Colonic mucosa (tissue), 4 donors: ENCODE data around the gene RPL6. TPM values are rescaled to one million over a fixed set of nuclear protein-coding genes. Genes with fewer than 3 reads are reported as not detected.
A peak's percentile ranks its signal among the peaks of the same experiment; 100 is the strongest.
"Not testable (repeated sequence)": the region's sequence is repeated elsewhere in the genome, so short reads cannot be mapped to it uniquely, and the experiment has no call there.

Experiments
- DNase-seq: peaks from one replicate; pipeline ENCODE4 v3.0.0-alpha.2; 2020
- H3K27ac ChIP-seq: fragments of 200-600 bp; one replicate; pipeline ENCODE4 v1.8.0; 2021
- H3K27me3 ChIP-seq: fragments of 200-600 bp; one replicate; pipeline ENCODE4 v1.8.0; 2021
- H3K36me3 ChIP-seq: fragments of 200-600 bp; one replicate; pipeline ENCODE4 v1.8.0; 2021
- H3K4me1 ChIP-seq: fragments of 200-600 bp; one replicate; pipeline ENCODE4 v1.8.0; 2021; ENCODE audit warnings: mild to moderate bottlenecking
- H3K4me3 ChIP-seq: fragments of 200-600 bp; one replicate; pipeline ENCODE4 v1.8.0; 2021
- H3K9ac ChIP-seq, 2 donors: one replicate each; pipeline ENCODE4 v1.7.0; 2013; ENCODE audit warnings: control low read depth in 2 of 2, low read depth in 2 of 2, low read length in 2 of 2
- H3K9me3 ChIP-seq: fragments of 200-600 bp; one replicate; pipeline ENCODE4 v1.8.0; 2021
- CTCF ChIP-seq: fragments of 200-600 bp; IDR thresholded peaks from one replicate; pipeline ENCODE4 v1.8.0; 2022; ENCODE audit warnings: antibody characterized with exemption, mild to moderate bottlenecking
- intact Hi-C: fragments of 100-400 bp; cut with DNase I; formaldehyde crosslinking; loops from one replicate; pipeline ENCODE4 v1.14.1; 2022
- total RNA-seq, 2 donors: library from RNA; stranded (reverse); fragmentation: NEBNext Ultra II Directional in 1 of 2; extraction: Animal tissue kit (Norgen Biotek cat#: 25700) in 1 of 2; gene quantifications; one replicate each; pipeline ENCODE4 v1.2.1, GENCODE V29; 2021
- donor health status: healthy.
- donor health status: DM: no; HTN: no; CAD: no.
- donor health status: DM: no; HTN: no; CAD: no.

RPL6 gene
- total RNA-seq, 2 donors from 2014 or later = 782 to 1,047 TPM

- intact Hi-C loops = no loop called here
- peaks cover 7% of the 10 kb centered on the region for H3K36me3 ChIP-seq
- H3K27ac ChIP-seq = no peak overlapping the region
- H3K27me3 ChIP-seq = no peaks in the 10 kb centered on the region
- no peak overlapping the region for H3K9ac ChIP-seq
- H3K4me1 ChIP-seq = no peaks in the 10 kb centered on the region
- no peak for DNase-seq
- H3K9me3 ChIP-seq = no peaks in the 10 kb centered on the region
- H3K4me3 ChIP-seq = no peak overlapping the region
- no peak for TF ChIP-seq CTCF
These were observed 470 bp upstream of the RPL6 start for GRCh38 chr12:112409906-112410244.

GRCh38 chr12:112408621-112409020 is 784 bp downstream of the RPL6 start:
- Histone ChIP-seq H3K4me3 (peak overlapping the region; percentile 85), H3K9me3 (no peaks in the 10 kb centered on the region), H3K27me3 (no peaks in the 10 kb centered on the region), H3K4me1 (no peaks in the 10 kb centered on the region), H3K9ac (peak overlapping the region; percentile 82 to 97), H3K36me3 (peaks cover 12% of the 10 kb centered on the region), H3K27ac (peak overlapping the region; percentile 86)
- no peak for DNase-seq
- intact Hi-C loops = no loop called here
- no peak for TF ChIP-seq CTCF

GRCh38 chr12:112407683-112408082 is 1.7 kb downstream of the RPL6 start:
- H3K9me3 ChIP-seq, DNase-seq, H3K4me1 ChIP-seq, intact Hi-C loops, H3K27ac ChIP-seq, H3K27me3 ChIP-seq: not testable (repeated sequence)
- Histone ChIP-seq H3K36me3 (peaks cover 12% of the 10 kb centered on the region), H3K9ac (peak overlapping the region in 1 of 2 donors; percentile 97), H3K4me3 (peak overlapping the region; percentile 85)

- no peak overlapping the region for H3K27ac ChIP-seq
- TF ChIP-seq CTCF = no peak
- H3K4me3 ChIP-seq = no peak overlapping the region
- no peaks in the 10 kb centered on the region for H3K4me1 ChIP-seq
- H3K9me3 ChIP-seq = no peaks in the 10 kb centered on the region
- H3K36me3 ChIP-seq = peaks cover 12% of the 10 kb centered on the region
- DNase-seq = no peak
- intact Hi-C loops = no loop called here
- no peaks in the 10 kb centered on the region for H3K27me3 ChIP-seq
- H3K9ac ChIP-seq = peak overlapping the region in 1 of 2 donors; percentile 34
These were observed 2.6 kb downstream of the RPL6 start for GRCh38 chr12:112406519-112407488.

GRCh38 chr12:112401903-112402498 is 7.4 kb downstream of the RPL6 start:
- no peak overlapping the region for H3K27ac ChIP-seq
- H3K36me3 ChIP-seq = peaks cover 12% of the 10 kb centered on the region
- H3K9me3 ChIP-seq = no peaks in the 10 kb centered on the region
- no peak for DNase-seq
- TF ChIP-seq CTCF = no peak
- intact Hi-C loops = no loop called here
- no peaks in the 10 kb centered on the region for H3K27me3 ChIP-seq
- no peak overlapping the region for H3K9ac ChIP-seq
- no peaks in the 10 kb centered on the region for H3K4me1 ChIP-seq
- H3K4me3 ChIP-seq = no peak overlapping the region

GRCh38 chr12:112401054-112401453 is 8.4 kb downstream of the RPL6 start:
- Histone ChIP-seq H3K36me3 (peaks cover 7% of the 10 kb centered on the region), H3K27me3 (no peaks in the 10 kb centered on the region), H3K9ac (no peak overlapping the region), H3K9me3 (no peaks in the 10 kb centered on the region), H3K4me3 (no peak overlapping the region), H3K4me1 (no peaks in the 10 kb centered on the region), H3K27ac (no peak overlapping the region)
- no peak for DNase-seq
- no peak for TF ChIP-seq CTCF
- intact Hi-C loops = no loop called here
